Keratinocyte (primary cell): ENCODE results near the gene MBTPS2.

Experiments
- CTCF ChIP-seq, 3 experiments: IDR thresholded peaks in 1 of 3; conservative IDR thresholded peaks in 1 of 3; optimal IDR thresholded peaks in 1 of 3; 2 replicates in 2 of 3; 3 replicates in 1 of 3; pipeline versions ENCODE3 to v1.5.1; 2011; ENCODE audit warnings: low read length in 3 of 3, mild to moderate bottlenecking in 3 of 3, moderate library complexity in 2 of 3, control low read depth in 1 of 3, inconsistent platforms in 1 of 3; ENCODE audit not compliant: insufficient read depth in 2 of 3; ENCODE audit errors: extremely low read depth in 1 of 3
- EZH2 ChIP-seq: IDR thresholded peaks from one replicate; pipeline ENCODE4 v1.6.1; 2012; ENCODE audit warnings: inconsistent platforms, mild to moderate bottlenecking, low read length, moderate library complexity

GRCh38 chrX:21799767-21800166 lies 39.6 kb upstream of the MBTPS2 start:
- no peak for TF ChIP-seq CTCF (optimal IDR thresholded peaks at IDR 0.05 in 1 of 3, IDR thresholded peaks at IDR 0.05 in 1 of 3, conservative IDR thresholded peaks at IDR 0.05 in 1 of 3; ENCODE audit: extremely low read depth in 1 of 3, insufficient read depth in 2 of 3, low read length in 3 of 3)
- no peak for TF ChIP-seq EZH2
